GM18505 (cell line): ENCODE measurements around the gene TENT4A.
"Not testable (repeated sequence)": the region's sequence is repeated elsewhere in the genome, so short reads cannot be mapped to it uniquely, and the experiment has no call there.

ENCODE experiments used
- ATAC-seq: cut with Tn5 transposase; IDR thresholded peaks from one replicate; pipeline ENCODE4 v1.9.1; 2021; ENCODE audit not compliant: unreplicated experiment
- POLR2A ChIP-seq: IDR thresholded peaks from 4 replicates; pipeline ENCODE4 v1.6.1; 2011; ENCODE audit warnings: borderline replicate concordance; ENCODE audit not compliant: insufficient read depth, insufficient read length; ENCODE audit errors: extremely low read depth

The TENT4A gene

GRCh38 chr5:6761333-6761732 lies 48.1 kb downstream of the TENT4A start:
- no peak for ATAC-seq

GRCh38 chr5:6762116-6762515 lies 48.9 kb downstream of the TENT4A start:
- no peak for TF ChIP-seq POLR2A
- ATAC-seq: no peak

More at GRCh38 chr5:6761333-6761732, 48.1 kb downstream of the TENT4A start:
- TF ChIP-seq POLR2A: no peak

DNA sequence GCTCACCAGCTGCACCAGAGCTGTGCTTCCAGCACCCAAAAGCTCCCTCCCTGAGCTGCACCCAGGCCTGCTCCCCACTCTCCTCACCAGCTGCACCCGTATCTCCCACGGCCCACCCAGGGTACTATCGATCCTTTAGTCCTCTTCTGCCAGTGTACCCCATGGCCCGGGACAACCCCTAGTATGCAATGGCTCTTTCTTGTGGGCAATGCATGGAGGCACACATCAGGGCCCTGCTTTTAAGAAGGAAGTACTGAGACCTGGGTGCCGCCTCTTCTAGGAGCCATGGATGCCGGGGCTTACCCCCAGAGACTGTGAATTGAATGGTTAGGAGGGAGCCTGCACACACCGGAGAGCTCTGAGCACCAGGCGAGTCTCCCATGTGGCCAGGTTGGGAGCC lies 49.5 kb downstream of the TENT4A start:
- no peak for TF ChIP-seq POLR2A
- no peak for ATAC-seq

DNA sequence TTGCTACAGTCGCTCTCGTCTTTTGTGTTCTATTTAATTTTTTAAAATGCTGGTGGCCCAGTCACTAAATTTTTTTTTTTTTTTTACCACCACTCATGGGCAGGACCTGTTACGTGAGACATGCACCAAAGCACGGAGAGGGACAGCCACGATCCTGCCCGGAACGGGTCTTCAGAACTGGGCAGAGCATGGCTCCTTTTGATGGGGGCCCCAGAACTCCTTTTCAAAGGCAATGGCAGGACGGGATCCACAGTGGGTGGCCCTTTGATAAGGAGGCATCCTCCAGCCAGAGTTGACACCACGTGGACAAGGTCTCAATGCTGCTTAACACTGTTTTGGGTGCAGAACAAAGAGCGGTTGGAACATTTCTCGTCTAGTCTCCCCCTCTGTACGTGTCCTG lies 50.0 kb downstream of the TENT4A start:
- TF ChIP-seq POLR2A: no peak
- no peak for ATAC-seq

GRCh38 chr5:6765612-6766525 lies 52.6 kb downstream of the TENT4A start:
- ATAC-seq: peak; percentile 86
- TF ChIP-seq POLR2A: no peak

DNA sequence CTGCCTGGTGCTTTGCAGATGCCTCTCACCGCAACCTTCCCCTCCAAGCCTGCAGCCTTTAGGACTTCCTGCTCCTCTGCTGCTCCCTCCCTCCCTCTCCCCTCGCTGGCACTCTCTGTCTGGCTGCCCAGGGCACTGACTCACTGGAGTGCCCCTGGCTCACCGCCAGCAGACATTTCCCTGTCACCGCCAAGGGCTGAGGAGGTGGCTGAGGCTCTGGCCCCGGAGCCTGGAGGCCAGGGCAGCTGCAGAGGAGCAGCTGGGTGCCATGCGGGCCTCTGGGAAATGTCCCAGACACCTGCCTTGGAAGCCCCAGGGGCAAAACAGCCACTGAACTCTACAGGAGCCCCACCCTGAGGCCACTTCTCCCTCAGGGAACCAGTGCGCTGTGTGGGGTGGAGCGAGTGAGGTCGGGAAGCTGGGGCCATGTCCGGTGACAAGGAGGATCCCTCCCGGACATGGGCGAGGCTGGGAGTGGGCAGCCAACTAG lies 53.4 kb downstream of the TENT4A start:
- ATAC-seq: peak; percentile 47
- no peak for TF ChIP-seq POLR2A

DNA sequence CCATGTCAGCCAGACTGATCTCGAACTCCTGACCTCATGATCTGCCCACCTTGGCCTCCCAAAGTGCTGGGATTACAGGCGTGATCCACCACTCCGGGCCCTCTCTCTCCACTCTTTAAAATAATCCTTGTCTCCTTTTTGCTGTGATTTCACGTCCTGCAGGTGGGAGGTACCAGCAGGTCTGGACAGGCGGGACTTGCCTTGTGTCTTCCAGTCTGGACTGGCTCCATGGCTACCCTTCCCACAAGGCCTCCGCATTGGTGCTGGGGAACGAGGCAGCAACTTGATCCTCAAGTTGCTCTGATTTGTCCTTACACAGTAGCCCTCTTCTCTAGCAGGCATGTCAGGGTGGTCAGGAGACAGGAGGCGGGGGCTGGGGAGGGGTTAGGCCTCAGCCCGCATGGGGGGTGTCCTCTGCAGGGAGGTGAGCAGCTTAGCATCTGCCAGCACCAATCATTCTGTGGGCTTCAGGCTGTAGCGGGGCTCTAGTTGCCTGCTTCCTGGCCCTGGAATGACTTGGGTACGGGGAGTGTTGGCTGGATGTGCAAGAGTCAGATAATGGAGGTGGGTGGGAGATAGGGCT lies 54.3 kb downstream of the TENT4A start:
- no peak for TF ChIP-seq POLR2A

GRCh38 chr5:6768590-6769230 lies 55.5 kb downstream of the TENT4A start:
- no peak for ATAC-seq
- no peak for TF ChIP-seq POLR2A

More for the DNA sequence above, 54.3 kb downstream of the TENT4A start:
- ATAC-seq: no peak

DNA sequence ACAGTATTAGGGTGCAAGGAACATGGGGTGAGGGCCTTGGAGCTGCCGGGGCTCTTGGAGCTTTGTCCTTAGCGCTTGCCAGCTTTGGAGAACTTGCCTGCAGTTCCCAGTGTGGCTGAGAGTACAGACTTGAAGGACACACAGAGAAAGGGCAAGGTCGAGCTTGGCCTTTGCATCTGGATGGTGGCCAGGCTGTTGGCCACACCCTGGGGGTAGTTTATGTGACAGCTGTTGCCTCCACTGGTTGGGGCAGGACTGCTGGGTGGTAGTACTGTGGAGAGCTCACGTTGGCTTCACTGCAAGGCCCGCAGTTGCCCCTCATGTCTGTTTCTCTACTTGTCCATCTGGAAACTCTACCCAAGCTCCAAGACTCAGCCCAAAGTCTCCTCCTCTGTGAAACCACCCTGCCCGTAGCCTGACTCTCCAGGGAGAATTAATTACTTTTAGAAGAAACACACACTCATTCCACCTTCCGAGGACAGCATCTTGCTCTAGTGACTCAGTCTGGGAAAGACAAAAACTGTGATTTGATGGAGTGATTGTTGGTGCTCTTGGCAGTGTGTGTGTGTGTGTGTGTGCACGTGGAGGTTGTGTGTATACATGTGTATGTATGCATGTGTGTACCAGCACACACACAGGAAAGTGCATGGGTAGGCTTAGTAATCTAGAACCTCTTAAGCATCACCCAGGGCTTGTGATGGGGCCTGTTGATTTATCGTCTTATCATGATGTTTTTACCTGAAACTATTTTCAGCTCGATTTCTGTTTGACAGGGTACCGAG lies 57.8 kb downstream of the TENT4A start:
- no peak for TF ChIP-seq POLR2A
- ATAC-seq: no peak

DNA sequence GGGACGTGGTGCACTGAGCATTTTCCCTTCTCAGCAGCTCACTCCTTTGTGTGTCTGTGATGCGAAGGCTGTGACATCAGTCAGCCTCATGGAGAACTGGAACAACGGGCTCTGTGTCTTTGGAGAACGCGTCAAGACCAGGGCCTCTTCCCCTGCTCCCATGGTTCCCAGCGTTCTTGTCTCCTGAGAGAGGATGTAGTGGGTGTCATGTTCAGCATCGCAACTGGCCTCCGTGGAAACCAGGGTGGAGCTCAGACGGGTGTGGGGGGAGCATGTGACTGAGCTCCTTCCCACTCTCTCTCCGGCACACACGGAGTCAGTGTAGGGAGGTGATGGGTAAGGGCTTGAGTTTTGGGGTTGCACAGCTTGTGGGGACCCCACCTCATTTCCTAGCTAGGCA lies 59.7 kb downstream of the TENT4A start:
- TF ChIP-seq POLR2A: no peak
- ATAC-seq: no peak

GRCh38 chr5:6773342-6774035 lies 60.3 kb downstream of the TENT4A start:
- no peak for ATAC-seq
- no peak for TF ChIP-seq POLR2A

DNA sequence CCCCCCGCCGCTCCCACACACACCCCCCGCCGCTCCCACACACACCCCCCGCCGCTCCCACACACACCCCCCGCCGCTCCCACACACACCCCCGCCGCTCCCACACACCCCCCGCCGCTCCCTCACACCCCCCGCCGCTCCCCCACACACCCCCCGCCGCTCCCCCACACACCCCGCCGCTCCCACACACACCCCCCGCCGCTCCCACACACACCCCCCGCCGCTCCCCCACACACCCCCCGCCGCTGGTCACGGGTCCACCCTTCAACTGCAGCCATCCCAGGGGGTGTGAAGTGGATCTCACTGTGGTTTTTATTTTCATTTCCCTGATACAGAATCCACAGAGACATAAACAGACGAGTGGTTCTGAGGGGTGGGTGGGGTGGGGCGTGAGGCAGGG lies 61.0 kb downstream of the TENT4A start:
- not testable (repeated sequence) for ATAC-seq
